Liver (tissue), 9 donors: Measurements from ENCODE around the gene VAMP4. TPM values are rescaled to one million over a fixed set of nuclear protein-coding genes. Genes with fewer than 3 reads are reported as not detected.

Source experiments
- DNase-seq: peaks from one replicate; pipeline ENCODE4 v3.0.0-alpha.2; 2017; ENCODE audit warnings: low spot score
- H3K27ac ChIP-seq, 2 donors: one replicate each; pipeline ENCODE4 v1.7.0; 2013; ENCODE audit warnings: inconsistent platforms in 2 of 2, low read length in 2 of 2, control low read depth in 1 of 2, low read depth in 1 of 2, mild to moderate bottlenecking in 1 of 2
- H3K27me3 ChIP-seq, 4 donors: one replicate each; pipeline versions ENCODE4 v1.6.1 to v1.7.0; 2013; ENCODE audit warnings: low read length in 3 of 4, inconsistent platforms in 1 of 4, mild to moderate bottlenecking in 1 of 4, moderate library complexity in 1 of 4; ENCODE audit not compliant: control insufficient read depth in 4 of 4, insufficient read depth in 4 of 4
- H3K36me3 ChIP-seq, 4 donors: one replicate each; pipeline versions ENCODE4 v1.6.1 to v1.7.0; 2013; ENCODE audit warnings: low read length in 3 of 4, mild to moderate bottlenecking in 3 of 4, low read depth in 1 of 4, moderate library complexity in 1 of 4; ENCODE audit not compliant: control insufficient read depth in 4 of 4, insufficient read depth in 3 of 4
- H3K4me1 ChIP-seq, 4 donors: one replicate each; pipeline versions ENCODE4 v1.6.1 to v1.7.0; 2013; ENCODE audit warnings: low read length in 3 of 4, mild to moderate bottlenecking in 3 of 4, moderate library complexity in 1 of 4; ENCODE audit not compliant: control insufficient read depth in 4 of 4, insufficient read depth in 4 of 4
- H3K4me3 ChIP-seq, 3 donors: one replicate each; pipeline versions ENCODE4 v1.6.1 to v1.7.0; 2013; ENCODE audit warnings: low read length in 3 of 3, control low read depth in 1 of 3, low read depth in 1 of 3, mild to moderate bottlenecking in 1 of 3
- H3K9ac ChIP-seq, 2 donors: one replicate each; pipeline ENCODE4 v1.7.0; 2013; ENCODE audit warnings: low read length in 2 of 2, mild to moderate bottlenecking in 2 of 2, moderate library complexity in 2 of 2, control low read depth in 1 of 2, low read depth in 1 of 2
- H3K9me3 ChIP-seq, 4 donors: one replicate each; pipeline versions ENCODE4 v1.6.1 to v1.7.0; 2013; ENCODE audit warnings: low read length in 3 of 4; ENCODE audit not compliant: control insufficient read depth in 4 of 4
- CTCF ChIP-seq: fragments of 150-350 bp; IDR thresholded peaks from 2 replicates; pipeline ENCODE4 v1.5.1; 2017; ENCODE audit warnings: improper control_type of control experiment, low read depth, low read length; ENCODE audit not compliant: missing input control
- EGR1 ChIP-seq, 2 donors: IDR thresholded peaks; 2 replicates each; pipeline ENCODE4 v1.6.1; 2016 to 2018; ENCODE audit warnings: antibody characterized with exemption in 2 of 2, low read depth in 2 of 2
- FOXA1 ChIP-seq: IDR thresholded peaks from 2 replicates; pipeline ENCODE4 v1.6.1; 2016; ENCODE audit warnings: antibody characterized with exemption
- FOXA2 ChIP-seq: IDR thresholded peaks from 2 replicates; pipeline ENCODE4 v1.6.1; 2016; ENCODE audit warnings: antibody characterized with exemption
- GABPA ChIP-seq, 2 donors: IDR thresholded peaks in 1 of 2; conservative IDR thresholded peaks in 1 of 2; 2 replicates each; pipeline ENCODE4 v1.6.1; 2016; ENCODE audit warnings: antibody characterized with exemption in 2 of 2, mild to moderate bottlenecking in 1 of 2, moderate library complexity in 1 of 2
- HNF4A ChIP-seq, 2 donors: conservative IDR thresholded peaks; 2 replicates each; pipeline ENCODE4 v1.6.1; 2016; ENCODE audit warnings: antibody characterized with exemption in 2 of 2, mild to moderate bottlenecking in 2 of 2
- HNF4G ChIP-seq: IDR thresholded peaks from 2 replicates; pipeline ENCODE4 v1.6.1; 2016; ENCODE audit warnings: antibody characterized with exemption
- JUND ChIP-seq, 2 donors: IDR thresholded peaks; 2 replicates each; pipeline ENCODE4 v1.6.1; 2016; ENCODE audit warnings: antibody characterized with exemption in 2 of 2
- NR2F2 ChIP-seq: IDR thresholded peaks from 2 replicates; pipeline ENCODE4 v1.6.1; 2016; ENCODE audit warnings: antibody characterized with exemption
- RAD21 ChIP-seq, 2 donors: IDR thresholded peaks; 2 replicates each; pipeline ENCODE4 v1.6.1; 2016; ENCODE audit warnings: antibody characterized with exemption in 2 of 2, mild to moderate bottlenecking in 2 of 2
- REST ChIP-seq: IDR thresholded peaks from 2 replicates; pipeline ENCODE4 v1.6.1; 2016; ENCODE audit warnings: antibody characterized with exemption, mild to moderate bottlenecking
- RXRA ChIP-seq, 2 donors: IDR thresholded peaks; 2 replicates each; pipeline ENCODE4 v1.6.1; 2017 to 2018; ENCODE audit warnings: antibody characterized with exemption in 2 of 2, mild to moderate bottlenecking in 1 of 2
- SP1 ChIP-seq: IDR thresholded peaks from 2 replicates; pipeline ENCODE4 v1.6.1; 2018; ENCODE audit warnings: antibody characterized with exemption, mild to moderate bottlenecking
- TAF1 ChIP-seq: conservative IDR thresholded peaks from 2 replicates; pipeline ENCODE4 v1.6.1; 2016; ENCODE audit warnings: antibody characterized with exemption, mild to moderate bottlenecking
- YY1 ChIP-seq: IDR thresholded peaks from 2 replicates; pipeline ENCODE4 v1.6.1; 2016; ENCODE audit warnings: antibody characterized with exemption, mild to moderate bottlenecking
- ZBTB33 ChIP-seq: IDR thresholded peaks from 2 replicates; pipeline ENCODE4 v1.6.1; 2016; ENCODE audit warnings: antibody characterized with exemption
- WGBS: extraction: QIAGEN DNeasy Blood & Tissue Kit; methylation state at CpG from one replicate; pipeline ENCODE4 v1.1.7; 2013; 5-methylcytosine and 5-hydroxymethylcytosine counted together
- polyA plus RNA-seq, 2 donors: library from polyadenylated mRNA; stranded (reverse) in 1 of 2; unstranded in 1 of 2; fragments of 200-250 nt in 1 of 2; fragments of >200 nt in 1 of 2; fragmentation: Nextera tagmentation in 1 of 2; extraction: Ambion mirVana in 1 of 2; gene quantifications; one replicate each; pipeline versions ENCODE4 v1.2.1 to v1.2.3, GENCODE V29; 2013 to 2015
- total RNA-seq, 2 donors: library from RNA; depleted of rRNA; stranded (reverse); fragments of >200 nt; gene quantifications; one replicate each; pipeline ENCODE4 v1.2.3, GENCODE V29; 2014
- TF ChIP-seq, protein P1 (sequence below): IDR thresholded peaks from 2 replicates; pipeline ENCODE4 v1.6.1; 2016; ENCODE audit warnings: antibody characterized with exemption
- TF ChIP-seq, protein P2 (sequence below): IDR thresholded peaks from 2 replicates; pipeline ENCODE4 v1.6.1; 2016; ENCODE audit warnings: antibody characterized with exemption
- donor health status: healthy.
- donor health status: healthy.
- donor health status: healthy.
- donor health status: healthy.
- donor health status: healthy.

VAMP4 gene
- total and polyA plus RNA-seq, 4 donors: 4.0 to 6.1 (median 4.8) TPM

GRCh38 chr1:171707583-171707982, 34.3 kb downstream of the VAMP4 start:
- no peaks in the 10 kb centered on the region for H3K27me3 ChIP-seq
- H3K27ac ChIP-seq: no peak overlapping the region
- WGBS: 95% methylated on average over 3 of the region's 3 CpGs
- no peak overlapping the region for H3K9ac ChIP-seq
- DNase-seq: no peak
- no peak overlapping the region for H3K4me3 ChIP-seq
- H3K36me3 ChIP-seq: peaks cover 0 to 7% (median 3%) of the 10 kb centered on the region in 4 donors
- TF ChIP-seq RXRA (IDR thresholded peaks at IDR 0.05) (no peak), SP1 (no peak), FOXA1 (no peak), HNF4G (no peak), EGR1 (IDR thresholded peaks at IDR 0.05; ENCODE audit: low read depth in 2 of 2) (no peak), GABPA (IDR thresholded peaks at IDR 0.05 in 1 of 2, conservative IDR thresholded peaks at IDR 0.05 in 1 of 2) (no peak), NR2F2 (no peak), ZBTB33 (no peak), FOXA2 (no peak), JUND (IDR thresholded peaks at IDR 0.05) (no peak), REST (no peak), YY1 (no peak), CTCF (no peak), TAF1 (no peak), RAD21 (IDR thresholded peaks at IDR 0.05) (no peak), HNF4A (conservative IDR thresholded peaks at IDR 0.05) (no peak)
- TF ChIP-seq, protein P1, sequence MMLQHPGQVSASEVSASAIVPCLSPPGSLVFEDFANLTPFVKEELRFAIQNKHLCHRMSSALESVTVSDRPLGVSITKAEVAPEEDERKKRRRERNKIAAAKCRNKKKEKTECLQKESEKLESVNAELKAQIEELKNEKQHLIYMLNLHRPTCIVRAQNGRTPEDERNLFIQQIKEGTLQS: no peak
- TF ChIP-seq, protein P2, sequence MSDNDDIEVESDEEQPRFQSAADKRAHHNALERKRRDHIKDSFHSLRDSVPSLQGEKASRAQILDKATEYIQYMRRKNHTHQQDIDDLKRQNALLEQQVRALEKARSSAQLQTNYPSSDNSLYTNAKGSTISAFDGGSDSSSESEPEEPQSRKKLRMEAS: no peak
- H3K9me3 ChIP-seq: no peaks in the 10 kb centered on the region
- H3K4me1 ChIP-seq: no peaks in the 10 kb centered on the region
